ENCODE data around the gene LIMS4.
"Not testable (repeated sequence)": the region's sequence is repeated elsewhere in the genome, so short reads cannot be mapped to it uniquely, and the experiment has no call there.

DNA sequence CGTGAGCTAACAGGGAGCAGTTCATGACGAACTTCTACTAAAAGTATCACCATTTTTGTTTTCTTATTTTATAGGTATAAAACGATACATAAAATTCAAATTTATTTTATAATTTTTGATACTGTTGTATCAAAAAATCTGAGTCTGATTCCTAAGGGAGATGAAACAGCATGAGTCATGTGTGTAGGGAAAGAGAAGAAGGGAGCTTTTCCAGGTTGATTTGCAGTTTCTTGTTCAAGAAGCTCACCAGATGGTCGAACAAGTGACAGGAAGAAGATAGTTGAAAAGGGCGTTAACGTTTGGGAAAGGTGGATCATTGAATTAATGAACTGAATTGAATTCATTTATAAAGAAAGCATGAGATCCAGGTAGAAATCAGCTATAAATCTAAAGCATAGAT lies 23.4 kb upstream of the LIMS4 start:
- TF ChIP-seq, protein P1, sequence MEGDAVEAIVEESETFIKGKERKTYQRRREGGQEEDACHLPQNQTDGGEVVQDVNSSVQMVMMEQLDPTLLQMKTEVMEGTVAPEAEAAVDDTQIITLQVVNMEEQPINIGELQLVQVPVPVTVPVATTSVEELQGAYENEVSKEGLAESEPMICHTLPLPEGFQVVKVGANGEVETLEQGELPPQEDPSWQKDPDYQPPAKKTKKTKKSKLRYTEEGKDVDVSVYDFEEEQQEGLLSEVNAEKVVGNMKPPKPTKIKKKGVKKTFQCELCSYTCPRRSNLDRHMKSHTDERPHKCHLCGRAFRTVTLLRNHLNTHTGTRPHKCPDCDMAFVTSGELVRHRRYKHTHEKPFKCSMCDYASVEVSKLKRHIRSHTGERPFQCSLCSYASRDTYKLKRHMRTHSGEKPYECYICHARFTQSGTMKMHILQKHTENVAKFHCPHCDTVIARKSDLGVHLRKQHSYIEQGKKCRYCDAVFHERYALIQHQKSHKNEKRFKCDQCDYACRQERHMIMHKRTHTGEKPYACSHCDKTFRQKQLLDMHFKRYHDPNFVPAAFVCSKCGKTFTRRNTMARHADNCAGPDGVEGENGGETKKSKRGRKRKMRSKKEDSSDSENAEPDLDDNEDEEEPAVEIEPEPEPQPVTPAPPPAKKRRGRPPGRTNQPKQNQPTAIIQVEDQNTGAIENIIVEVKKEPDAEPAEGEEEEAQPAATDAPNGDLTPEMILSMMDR (IDR thresholded peaks at IDR 0.05; ENCODE audit: low read length): not testable (repeated sequence)
- not testable (repeated sequence) for TF ChIP-seq EZH2 (optimal IDR thresholded peaks at IDR 0.05; ENCODE audit: low read depth, low read length)

Data from MM.1S (cell line).